SJSA1 (cell line): ENCODE results near the gene DEFB128. TPM values are rescaled to one million over a fixed set of nuclear protein-coding genes. Genes with fewer than 3 reads are reported as not detected.

Source experiments
- total RNA-seq: library from RNA; depleted of rRNA; stranded (reverse); fragments of >200 nt; shearing (Covaris generic); gene quantifications from 2 replicates; pipeline ENCODE4 v1.2.3, GENCODE V29; 2014; rRNA removed

The DEFB128 gene
- total RNA-seq, 1 experiment from 2014 or later, result not detected

Other genes starting within 250 kb of the DEFB128 start
- gene DEFB125, start 102.0 kb downstream of the DEFB128 start, total RNA-seq, result not detected in 2 replicates
- not detected in 2 replicates for gene DEFB126, start 47.1 kb downstream of the DEFB128 start, total RNA-seq
- gene DEFB127, start 32.3 kb downstream of the DEFB128 start, total RNA-seq, result not detected in 2 replicates
- gene DEFB129, start 37.5 kb upstream of the DEFB128 start, total RNA-seq, result not detected in 2 replicates
- gene DEFB132, start 68.0 kb upstream of the DEFB128 start, total RNA-seq, result not detected in 2 replicates
- 0.58 and 0.85 TPM in 2 replicates for gene C20orf96, start 101.0 kb upstream of the DEFB128 start, total RNA-seq
- 25.2 and 29.4 TPM in 2 replicates for gene ZCCHC3, start 107.9 kb upstream of the DEFB128 start, total RNA-seq
- gene SOX12, start 135.8 kb upstream of the DEFB128 start, total RNA-seq, result 3.6 TPM in 2 replicates
- gene NRSN2, start 157.4 kb upstream of the DEFB128 start, total RNA-seq, result 37.5 and 43.1 TPM in 2 replicates
- gene TRIB3, start 191.0 kb upstream of the DEFB128 start, total RNA-seq, result 29.0 and 37.2 TPM in 2 replicates
- 78.4 and 98.8 TPM in 2 replicates for gene RBCK1, start 218.6 kb upstream of the DEFB128 start, total RNA-seq